Neuronal stem cell (in vitro differentiated cells): ENCODE measurements around the gene WFDC1.

Experiments
- DNase-seq: peaks from one replicate; pipeline ENCODE4 v3.0.0-alpha.2; 2013; ENCODE audit warnings: low spot score
- H2AFZ ChIP-seq: one replicate; pipeline ENCODE4 v1.6.1; 2013; ENCODE audit warnings: mild to moderate bottlenecking, low read length, inconsistent platforms
- H2AK5ac ChIP-seq: 2 replicates; pipeline ENCODE4 v1.6.1; 2013; ENCODE audit warnings: low read depth, mild to moderate bottlenecking, inconsistent platforms, low read length, moderate library complexity, mixed read lengths
- H2BK120ac ChIP-seq: 2 replicates; pipeline ENCODE4 v1.6.1; 2013; ENCODE audit warnings: low read depth, mild to moderate bottlenecking, inconsistent platforms, low read length, moderate library complexity, mixed read lengths
- H2BK12ac ChIP-seq: one replicate; pipeline ENCODE4 v1.6.1; 2013; ENCODE audit warnings: low read length, inconsistent platforms
- H2BK15ac ChIP-seq: 2 replicates; pipeline ENCODE4 v1.6.1; 2013; ENCODE audit warnings: mild to moderate bottlenecking, low read length, inconsistent platforms, mixed read lengths
- H2BK5ac ChIP-seq: one replicate; pipeline ENCODE4 v1.6.1; 2013; ENCODE audit warnings: inconsistent platforms, mild to moderate bottlenecking, low read length, moderate library complexity
- H3K14ac ChIP-seq: one replicate; pipeline ENCODE4 v1.6.1; 2013; ENCODE audit warnings: low read length, inconsistent platforms
- H3K18ac ChIP-seq: 2 replicates; pipeline ENCODE4 v1.6.1; 2013; ENCODE audit warnings: low read length, inconsistent platforms
- H3K23ac ChIP-seq: 2 replicates; pipeline ENCODE4 v1.6.1; 2013; ENCODE audit warnings: low read depth, mild to moderate bottlenecking, mixed read lengths, low read length, inconsistent platforms; ENCODE audit not compliant: poor library complexity
- H3K27ac ChIP-seq: replicated peaks from 3 replicates; pipeline ENCODE4 v1.5.1; 2013; ENCODE audit warnings: low read length, inconsistent platforms
- H3K27me3 ChIP-seq, 3 experiments: 2 replicates each; pipeline ENCODE4 v1.6.1; 2013; ENCODE audit warnings: low read length in 3 of 3, mild to moderate bottlenecking in 2 of 3, inconsistent platforms in 1 of 3, low read depth in 1 of 3, mixed read lengths in 1 of 3, moderate library complexity in 1 of 3; ENCODE audit not compliant: control insufficient read depth in 3 of 3, insufficient read depth in 3 of 3
- H3K36me3 ChIP-seq, 2 donors: replicated peaks in 1 of 2; 2 replicates each; pipeline ENCODE4 v1.6.1; 2013; ENCODE audit warnings: low read length in 2 of 2; ENCODE audit not compliant: control insufficient read depth in 2 of 2, insufficient read depth in 2 of 2
- H3K4ac ChIP-seq: 2 replicates; pipeline ENCODE4 v1.6.1; 2013; ENCODE audit warnings: inconsistent platforms, mild to moderate bottlenecking, low read length, moderate library complexity
- H3K4me1 ChIP-seq, 2 donors: 1 replicate in 1 of 2; 2 replicates in 1 of 2; pipeline ENCODE4 v1.6.1; 2013; ENCODE audit warnings: low read length in 2 of 2, low read depth in 1 of 2; ENCODE audit not compliant: control insufficient read depth in 2 of 2, insufficient read depth in 1 of 2
- H3K4me2 ChIP-seq: one replicate; pipeline ENCODE4 v1.6.1; 2013; ENCODE audit warnings: mild to moderate bottlenecking, low read length, inconsistent platforms; ENCODE audit not compliant: insufficient read depth, poor library complexity, severe bottlenecking
- H3K4me3 ChIP-seq, 2 donors: 2 replicates each; pipeline ENCODE4 v1.5.1; 2013; ENCODE audit warnings: low read length in 2 of 2, mild to moderate bottlenecking in 2 of 2, inconsistent platforms in 1 of 2, moderate library complexity in 1 of 2
- H3K79me1 ChIP-seq: one replicate; pipeline ENCODE4 v1.6.1; 2013; ENCODE audit warnings: low read depth, mild to moderate bottlenecking, inconsistent platforms, low read length, moderate library complexity
- H3K9ac ChIP-seq: one replicate; pipeline ENCODE4 v1.6.1; 2013; ENCODE audit warnings: mild to moderate bottlenecking, low read depth, low read length, inconsistent platforms; ENCODE audit not compliant: poor library complexity
- H3K9me3 ChIP-seq, 2 donors: replicated peaks in 1 of 2; 2 replicates each; pipeline versions ENCODE3 to v1.6.1; 2013; ENCODE audit warnings: low read length in 2 of 2, mild to moderate bottlenecking in 2 of 2, inconsistent platforms in 1 of 2, low read depth in 1 of 2, mixed read lengths in 1 of 2, moderate library complexity in 1 of 2; ENCODE audit not compliant: control insufficient read depth in 2 of 2, insufficient read depth in 1 of 2
- H4K8ac ChIP-seq: one replicate; pipeline ENCODE4 v1.6.1; 2013; ENCODE audit warnings: low read depth, mild to moderate bottlenecking, inconsistent platforms, low read length, moderate library complexity
- H4K91ac ChIP-seq: one replicate; pipeline ENCODE4 v1.6.1; 2013; ENCODE audit warnings: low read length, low read depth, mild to moderate bottlenecking, inconsistent platforms; ENCODE audit not compliant: poor library complexity
- WGBS, 2 donors: extraction: QIAGEN DNeasy Blood & Tissue Kit; methylation state at CpG; one replicate each; pipeline ENCODE4 v1.1.7; 2013; ENCODE audit warnings: missing lambda C conversion rate in 2 of 2, mixed read lengths in 1 of 2; ENCODE audit not compliant: insufficient read length in 2 of 2, insufficient replicate concordance in 1 of 2; ENCODE audit errors: extremely low coverage in 2 of 2; 5-methylcytosine and 5-hydroxymethylcytosine counted together

The WFDC1 gene

DNA sequence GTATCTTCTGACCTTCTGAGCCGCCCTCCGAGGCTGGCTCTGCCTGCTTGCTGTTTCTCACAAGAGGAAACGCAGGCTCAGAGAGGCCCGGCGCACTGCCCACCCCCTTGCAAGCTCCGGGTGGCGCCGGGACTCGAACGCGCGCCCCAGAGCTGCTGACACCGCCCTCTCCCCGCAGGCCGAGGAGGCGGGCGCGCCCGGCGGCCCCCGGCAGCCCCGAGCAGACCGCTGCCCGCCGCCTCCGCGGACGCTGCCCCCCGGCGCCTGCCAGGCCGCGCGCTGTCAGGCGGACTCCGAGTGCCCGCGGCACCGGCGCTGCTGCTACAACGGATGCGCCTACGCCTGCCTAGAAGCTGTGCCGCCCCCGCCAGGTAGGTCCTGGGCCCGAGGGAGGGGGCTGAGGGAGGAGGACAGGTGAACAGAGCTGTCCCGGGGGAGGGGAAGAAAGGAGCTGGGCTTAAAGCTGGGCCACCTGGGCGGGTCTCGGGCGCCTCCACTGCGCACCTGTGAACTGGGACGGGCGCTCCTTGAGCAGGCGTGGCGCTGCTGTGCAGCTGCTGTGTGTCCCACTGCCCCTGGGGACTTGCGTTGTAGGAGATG lies 18.2 kb downstream of the WFDC1 start:
- DNase-seq: no peak
- Histone ChIP-seq H3K9ac (no peak overlapping the region), H3K4ac (no peak overlapping the region), H3K4me2 (peak overlapping the region; percentile 70), H3K23ac (no peak overlapping the region), H2BK12ac (no peak overlapping the region), H2BK120ac (no peak overlapping the region), H3K9me3 (peaks cover 2 to 3% of the 10 kb centered on the region in 2 donors), H3K14ac (no peak overlapping the region), H2BK5ac (no peak overlapping the region), H3K27ac (no peak overlapping the region), H4K8ac (no peak overlapping the region), H4K91ac (no peak overlapping the region), H2AFZ (no peak overlapping the region), H3K27me3 (peaks cover 0 to 33% (median 10%) of the 10 kb centered on the region in 3 experiments), H2BK15ac (no peak overlapping the region), H3K36me3 (no peaks in the 10 kb centered on the region), H3K18ac (no peak overlapping the region), H2AK5ac (no peak overlapping the region), H3K4me3 (peak overlapping the region in 1 of 2 donors; percentile 62), H3K4me1 (peaks cover 3% of the 10 kb centered on the region in 2 donors), H3K79me1 (no peaks in the 10 kb centered on the region)
- no CpG with 5 or more reads among the region's 55 CpGs for WGBS, 2 donors

DNA sequence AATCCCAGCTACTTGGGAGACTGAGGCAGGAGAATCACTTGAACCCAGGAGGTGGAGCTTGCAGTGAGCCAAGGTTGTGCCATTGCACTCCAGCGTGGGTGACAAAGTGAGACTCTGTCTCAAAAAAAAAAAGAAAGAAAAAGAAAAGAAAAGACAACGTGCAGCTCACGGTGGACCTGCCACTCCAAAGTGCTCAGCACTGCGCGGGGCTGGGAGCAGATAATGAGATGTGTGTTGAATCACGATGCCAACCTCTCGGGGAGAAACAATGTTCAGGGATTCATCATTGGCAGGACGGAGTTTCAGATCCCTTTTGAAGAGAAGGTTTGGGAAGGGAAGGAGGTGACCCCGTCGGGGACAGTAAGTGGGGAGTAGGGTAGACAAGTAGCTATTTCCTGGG lies 19.2 kb downstream of the WFDC1 start:
- Histone ChIP-seq H4K91ac (no peak overlapping the region), H3K18ac (no peak overlapping the region), H3K14ac (no peak overlapping the region), H2BK12ac (no peak overlapping the region), H4K8ac (no peak overlapping the region), H3K4me2 (no peak overlapping the region), H3K36me3 (no peaks in the 10 kb centered on the region), H2BK15ac (no peak overlapping the region), H2AK5ac (no peak overlapping the region), H3K9ac (no peak overlapping the region), H3K4me1 (peaks cover 0 to 5% of the 10 kb centered on the region in 2 donors), H3K4me3 (no peak overlapping the region), H3K4ac (no peak overlapping the region), H2BK5ac (no peak overlapping the region), H2BK120ac (no peak overlapping the region), H3K79me1 (no peaks in the 10 kb centered on the region), H3K27ac (no peak overlapping the region), H3K23ac (no peak overlapping the region), H3K9me3 (peaks cover 3 to 7% of the 10 kb centered on the region in 2 donors), H2AFZ (no peak overlapping the region), H3K27me3 (peaks cover 0 to 33% (median 10%) of the 10 kb centered on the region in 3 experiments)
- no peak for DNase-seq
- WGBS, 2 donors: no CpG with 5 or more reads among the region's 10 CpGs

DNA sequence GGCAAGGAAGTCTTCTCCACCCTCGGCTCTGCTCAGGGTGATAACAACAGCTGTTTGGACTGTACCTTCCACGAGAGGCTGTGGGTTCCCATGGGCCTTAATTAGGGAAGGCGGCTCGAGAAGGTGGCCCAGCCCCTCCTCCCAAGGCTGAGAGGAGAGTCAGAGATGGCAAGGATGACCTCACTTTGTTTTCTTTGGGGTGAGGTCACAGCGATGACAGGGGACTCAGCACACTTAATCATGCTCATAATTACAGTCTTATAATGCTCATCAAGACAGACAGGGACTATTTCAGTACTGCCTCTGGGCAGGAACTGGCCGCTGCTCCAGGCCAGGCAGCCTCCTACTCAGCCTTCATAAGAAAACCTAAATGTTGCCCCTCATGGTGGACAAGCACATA lies 19.7 kb downstream of the WFDC1 start:
- Histone ChIP-seq H2AK5ac (no peak overlapping the region), H3K14ac (no peak overlapping the region), H3K4me2 (no peak overlapping the region), H3K9ac (no peak overlapping the region), H3K23ac (no peak overlapping the region), H3K4me3 (no peak overlapping the region), H2BK12ac (no peak overlapping the region), H4K8ac (no peak overlapping the region), H3K4me1 (peaks cover 0 to 5% of the 10 kb centered on the region in 2 donors), H4K91ac (no peak overlapping the region), H3K27me3 (peaks cover 0 to 33% (median 10%) of the 10 kb centered on the region in 3 experiments), H2AFZ (no peak overlapping the region), H2BK5ac (no peak overlapping the region), H2BK15ac (no peak overlapping the region), H3K18ac (no peak overlapping the region), H2BK120ac (no peak overlapping the region), H3K79me1 (no peaks in the 10 kb centered on the region), H3K9me3 (peaks cover 4 to 7% of the 10 kb centered on the region in 2 donors), H3K27ac (no peak overlapping the region), H3K4ac (no peak overlapping the region), H3K36me3 (no peaks in the 10 kb centered on the region)
- no peak for DNase-seq
- WGBS, 2 donors: no CpG with 5 or more reads among the region's 6 CpGs

DNA sequence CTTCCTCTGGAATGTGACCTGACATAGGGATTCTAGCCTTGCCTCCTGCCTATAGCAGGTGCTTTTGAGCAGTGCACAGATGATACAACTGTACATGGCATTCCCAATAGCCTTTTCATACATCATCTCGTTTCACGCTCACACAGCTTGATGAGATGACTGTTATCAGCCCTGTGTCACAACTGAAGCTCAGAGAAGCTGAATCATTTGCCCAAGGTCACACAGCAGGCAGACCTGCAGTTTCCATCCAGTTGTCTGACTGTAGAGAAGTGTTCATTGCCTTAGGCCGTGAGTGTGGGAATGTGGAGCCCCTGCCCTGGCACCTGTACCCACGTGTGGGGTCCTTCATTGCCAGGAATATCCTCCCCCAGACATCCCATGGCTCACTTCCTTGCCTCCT lies 20.1 kb downstream of the WFDC1 start:
- Histone ChIP-seq H3K36me3 (no peaks in the 10 kb centered on the region), H4K8ac (no peak overlapping the region), H2AK5ac (no peak overlapping the region), H3K27me3 (peaks cover 0 to 30% (median 10%) of the 10 kb centered on the region in 3 experiments), H2BK12ac (no peak overlapping the region), H3K4me3 (no peak overlapping the region), H3K4me1 (peaks cover 0 to 5% of the 10 kb centered on the region in 2 donors), H3K9ac (no peak overlapping the region), H3K79me1 (no peaks in the 10 kb centered on the region), H2BK5ac (no peak overlapping the region), H3K23ac (no peak overlapping the region), H3K18ac (no peak overlapping the region), H3K14ac (no peak overlapping the region), H4K91ac (no peak overlapping the region), H3K27ac (no peak overlapping the region), H3K4me2 (no peak overlapping the region), H2BK15ac (no peak overlapping the region), H2BK120ac (no peak overlapping the region), H3K9me3 (peaks cover 4 to 7% of the 10 kb centered on the region in 2 donors), H2AFZ (no peak overlapping the region), H3K4ac (no peak overlapping the region)
- DNase-seq: no peak
- WGBS, 2 donors: no CpG with 5 or more reads among the region's 4 CpGs
